Choroid plexus epithelial cell (primary cell): ENCODE results near the gene PKLR.

ENCODE experiments used
- DNase-seq: peaks from one replicate; pipeline ENCODE4 v3.0.0-alpha.2; 2010; ENCODE audit warnings: low read depth
- H3K4me3 ChIP-seq: 2 replicates; pipeline ENCODE4 v1.5.1; 2011; ENCODE audit warnings: low read depth, mild to moderate bottlenecking, control low read depth, low read length, moderate library complexity
- CTCF ChIP-seq: conservative IDR thresholded peaks from 2 replicates; pipeline ENCODE4 v1.5.1; 2011; ENCODE audit warnings: low read depth, mild to moderate bottlenecking, control low read depth, inconsistent platforms, low read length, moderate library complexity

The PKLR gene

GRCh38 chr1:155255243-155256007 lies 45.8 kb downstream of the PKLR start, which contains the start of gene ENTREP3:
Gene ENTREP3, minus strand, starts transcription at chr1:155255483. Its CDS starts 606 bp downstream, at chr1:155254877.
- peak; percentile 82 for DNase-seq
- no peak for TF ChIP-seq CTCF
- peak within 1 kb of the TSS; percentile 85 for H3K4me3 ChIP-seq

- DNase-seq = no peak
- TF ChIP-seq CTCF = no peak
- H3K4me3 ChIP-seq = peak overlapping the region; percentile 85
Observed at GRCh38 chr1:155254714-155255242, 46.5 kb downstream of the PKLR start.

GRCh38 chr1:155254228-155254713 lies 47.0 kb downstream of the PKLR start:
- no peak for TF ChIP-seq CTCF
- H3K4me3 ChIP-seq = peak overlapping the region; percentile 85
- no peak for DNase-seq

- no peak for TF ChIP-seq CTCF
- H3K4me3 ChIP-seq = peak overlapping the region; percentile 85
- DNase-seq = no peak
Observed at GRCh38 chr1:155253797-155254196, 47.4 kb downstream of the PKLR start.

GRCh38 chr1:155253208-155253607 lies 48.0 kb downstream of the PKLR start:
- peak overlapping the region; percentile 85 for H3K4me3 ChIP-seq
- TF ChIP-seq CTCF = peak; percentile 29
- DNase-seq = no peak

- DNase-seq = no peak
- H3K4me3 ChIP-seq = no peak overlapping the region
- TF ChIP-seq CTCF = no peak
Observed at GRCh38 chr1:155251566-155251965, 49.7 kb downstream of the PKLR start.
